Activated naive CD4-positive, alpha-beta T cell treated with anti-CD3 and anti-CD28 coated beads for 36 hours (primary cell): ENCODE results near the gene TRIM63. TPM values are rescaled to one million over a fixed set of nuclear protein-coding genes. Genes with fewer than 3 reads are reported as not detected.
"Not testable (repeated sequence)": the region's sequence is repeated elsewhere in the genome, so short reads cannot be mapped to it uniquely, and the experiment has no call there.

ENCODE experiments used
- CTCF ChIA-PET: fragments of 350-600 bp; sonication (Branson Sonifier 250); formaldehyde crosslinking; loops from one replicate; lab custom pipeline; 2021; ENCODE audit warnings: antibody characterized with exemption; lab: Charles Lee
- DNase-seq: peaks from one replicate; pipeline ENCODE4 v3.0.0-alpha.2; 2020
- H3K27ac Mint-ChIP-seq: one replicate; pipeline ENCODE4 v1.8.0; 2021; ENCODE audit warnings: mild to moderate bottlenecking, mixed read lengths
- H3K27me3 Mint-ChIP-seq: one replicate; pipeline ENCODE4 v1.8.0; 2021; ENCODE audit warnings: low read depth, mixed read lengths
- H3K36me3 Mint-ChIP-seq: one replicate; pipeline ENCODE4 v1.8.0; 2021; ENCODE audit warnings: low read depth, mixed read lengths
- H3K4me1 Mint-ChIP-seq: one replicate; pipeline ENCODE4 v1.8.0; 2021; ENCODE audit warnings: low read depth, mixed read lengths
- H3K4me3 Mint-ChIP-seq: one replicate; pipeline ENCODE4 v1.8.0; 2021; ENCODE audit warnings: mild to moderate bottlenecking, moderate library complexity, mixed read lengths
- H3K9me3 Mint-ChIP-seq: one replicate; pipeline ENCODE4 v1.8.0; 2021; ENCODE audit warnings: mixed read lengths
- intact Hi-C: fragments of 100-400 bp; cut with micrococcal nuclease; formaldehyde crosslinking; loops from one replicate; pipeline ENCODE4 v1.15.1; 2023
- total RNA-seq, 2 experiments: library from RNA; stranded (reverse); gene quantifications; one replicate each; pipeline ENCODE4 v1.2.3, GENCODE V29; 2021

TRIM63 gene
- total RNA-seq, 2 experiments from 2014 or later = 0.33 to 0.40 TPM

- H3K4me3 Mint-ChIP-seq = no peak overlapping the region
- DNase-seq = no peak
- intact Hi-C loops = loop anchor here (10.0 kb wide), 1 partner anchor 295 kb away; no protein-coding TSS in a partner anchor
- no peaks in the 10 kb centered on the region for H3K9me3 Mint-ChIP-seq
- CTCF ChIA-PET = interaction anchor here (0.6 to 1.7 kb wide), 7 partner anchors 27 to 317 kb away, joined by 3 to 7 read pairs (median 4); partner anchors contain the start of gene C1orf232
- no peaks in the 10 kb centered on the region for H3K4me1 Mint-ChIP-seq
- H3K27me3 Mint-ChIP-seq = no peaks in the 10 kb centered on the region
- H3K36me3 Mint-ChIP-seq = no peaks in the 10 kb centered on the region
- no peak overlapping the region for H3K27ac Mint-ChIP-seq
These were observed 32.4 kb upstream of the TRIM63 start for GRCh38 chr1:26099780-26100179.

- H3K4me1 Mint-ChIP-seq = no peaks in the 10 kb centered on the region
- CTCF ChIA-PET = interaction anchor here (1.0 kb wide), 1 partner anchor 9 kb away, joined by 3 read pairs; no protein-coding TSS in a partner anchor
- no peak overlapping the region for H3K27ac Mint-ChIP-seq
- H3K36me3 Mint-ChIP-seq = no peaks in the 10 kb centered on the region
- intact Hi-C loops = no loop called here
- H3K27me3 Mint-ChIP-seq = no peaks in the 10 kb centered on the region
- H3K4me3 Mint-ChIP-seq = no peak overlapping the region
- no peaks in the 10 kb centered on the region for H3K9me3 Mint-ChIP-seq
- no peak for DNase-seq
These were observed 31.2 kb upstream of the TRIM63 start for GRCh38 chr1:26098602-26099001.

GRCh38 chr1:26097696-26098095, 30.3 kb upstream of the TRIM63 start:
- Mint-ChIP-seq H3K9me3 (no peaks in the 10 kb centered on the region), H3K27me3 (peaks cover 3% of the 10 kb centered on the region), H3K4me3 (no peak overlapping the region), H3K36me3 (no peaks in the 10 kb centered on the region), H3K4me1 (no peaks in the 10 kb centered on the region), H3K27ac (no peak overlapping the region)
- intact Hi-C loops = no loop called here
- CTCF ChIA-PET = interaction anchor here (2.0 kb wide), 1 partner anchor 47 kb away, joined by 9 read pairs; no protein-coding TSS in a partner anchor
- DNase-seq = no peak

- Mint-ChIP-seq H3K27ac (no peak overlapping the region), H3K27me3 (peaks cover 7% of the 10 kb centered on the region), H3K4me3 (no peak overlapping the region), H3K4me1 (no peaks in the 10 kb centered on the region), H3K9me3 (no peaks in the 10 kb centered on the region), H3K36me3 (no peaks in the 10 kb centered on the region)
- no peak for DNase-seq
- CTCF ChIA-PET = interaction anchor here (2.0 kb wide), 1 partner anchor 49 kb away, joined by 9 read pairs; no protein-coding TSS in a partner anchor
- intact Hi-C loops = no loop called here
These were observed 29.0 kb upstream of the TRIM63 start for GRCh38 chr1:26096471-26096870.

- CTCF ChIA-PET = no interaction called here
- DNase-seq = no peak
- intact Hi-C loops = no loop called here
- no peak overlapping the region for H3K4me3 Mint-ChIP-seq
- H3K9me3 Mint-ChIP-seq = no peaks in the 10 kb centered on the region
- no peak overlapping the region for H3K27ac Mint-ChIP-seq
- H3K36me3 Mint-ChIP-seq = no peaks in the 10 kb centered on the region
- peaks cover 13% of the 10 kb centered on the region for H3K27me3 Mint-ChIP-seq
- no peaks in the 10 kb centered on the region for H3K4me1 Mint-ChIP-seq
These were observed 27.4 kb upstream of the TRIM63 start for GRCh38 chr1:26094677-26095383.

- DNase-seq = no peak
- H3K27ac Mint-ChIP-seq = no peak overlapping the region
- CTCF ChIA-PET = no interaction called here
- H3K36me3 Mint-ChIP-seq = no peaks in the 10 kb centered on the region
- intact Hi-C loops = no loop called here
- H3K9me3 Mint-ChIP-seq = no peaks in the 10 kb centered on the region
- H3K4me3 Mint-ChIP-seq = no peak overlapping the region
- peaks cover 13% of the 10 kb centered on the region for H3K27me3 Mint-ChIP-seq
- no peaks in the 10 kb centered on the region for H3K4me1 Mint-ChIP-seq
These were observed 26.7 kb upstream of the TRIM63 start for GRCh38 chr1:26094076-26094669.

GRCh38 chr1:26093569-26093968, 26.1 kb upstream of the TRIM63 start:
- CTCF ChIA-PET, H3K4me1 Mint-ChIP-seq, H3K4me3 Mint-ChIP-seq, H3K9me3 Mint-ChIP-seq, H3K36me3 Mint-ChIP-seq, DNase-seq, H3K27ac Mint-ChIP-seq, intact Hi-C loops: not testable (repeated sequence)
- H3K27me3 Mint-ChIP-seq = peaks cover 13% of the 10 kb centered on the region

- intact Hi-C loops = no loop called here
- Mint-ChIP-seq H3K4me3 (no peak overlapping the region), H3K4me1 (no peaks in the 10 kb centered on the region), H3K36me3 (no peaks in the 10 kb centered on the region), H3K27me3 (peaks cover 13% of the 10 kb centered on the region), H3K27ac (no peak overlapping the region), H3K9me3 (no peaks in the 10 kb centered on the region)
- DNase-seq = no peak
- CTCF ChIA-PET = no interaction called here
These were observed 25.0 kb upstream of the TRIM63 start for GRCh38 chr1:26092422-26092821.

GRCh38 chr1:26090893-26091292, 23.5 kb upstream of the TRIM63 start:
- no peak overlapping the region for H3K4me3 Mint-ChIP-seq
- H3K27me3 Mint-ChIP-seq = peaks cover 13% of the 10 kb centered on the region
- intact Hi-C loops = no loop called here
- H3K27ac Mint-ChIP-seq = no peak overlapping the region
- H3K4me1 Mint-ChIP-seq = no peaks in the 10 kb centered on the region
- CTCF ChIA-PET = interaction anchor here (1.2 to 1.6 kb wide), 4 partner anchors 13 to 55 kb away, joined by 3 to 7 read pairs (median 4); no protein-coding TSS in a partner anchor
- H3K9me3 Mint-ChIP-seq = no peaks in the 10 kb centered on the region
- no peaks in the 10 kb centered on the region for H3K36me3 Mint-ChIP-seq
- no peak for DNase-seq

- H3K36me3 Mint-ChIP-seq = no peaks in the 10 kb centered on the region
- H3K27ac Mint-ChIP-seq = no peak overlapping the region
- no peak for DNase-seq
- H3K4me3 Mint-ChIP-seq = no peak overlapping the region
- H3K9me3 Mint-ChIP-seq = no peaks in the 10 kb centered on the region
- intact Hi-C loops = no loop called here
- no peaks in the 10 kb centered on the region for H3K4me1 Mint-ChIP-seq
- CTCF ChIA-PET = no interaction called here
- peaks cover 16% of the 10 kb centered on the region for H3K27me3 Mint-ChIP-seq
These were observed 21.7 kb upstream of the TRIM63 start for GRCh38 chr1:26089125-26089524.

GRCh38 chr1:26084844-26085243, 17.4 kb upstream of the TRIM63 start:
- CTCF ChIA-PET = interaction anchor here (1.5 to 3.8 kb wide), 2 partner anchors 49 to 61 kb away, joined by 4 to 11 read pairs; no protein-coding TSS in a partner anchor
- H3K9me3 Mint-ChIP-seq = no peaks in the 10 kb centered on the region

GRCh38 chr1:26084091-26084561, 16.7 kb upstream of the TRIM63 start:
- intact Hi-C loops = no loop called here
- Mint-ChIP-seq H3K27ac (no peak overlapping the region), H3K4me1 (no peaks in the 10 kb centered on the region), H3K4me3 (no peak overlapping the region), H3K9me3 (no peaks in the 10 kb centered on the region), H3K27me3 (peaks cover 4% of the 10 kb centered on the region), H3K36me3 (no peaks in the 10 kb centered on the region)
- CTCF ChIA-PET = interaction anchor here (1.0 to 3.8 kb wide), 2 partner anchors 61 kb away, joined by 5 to 11 read pairs; no protein-coding TSS in a partner anchor
- no peak for DNase-seq

More at GRCh38 chr1:26084844-26085243, 17.4 kb upstream of the TRIM63 start:
- no peak overlapping the region for H3K4me3 Mint-ChIP-seq
- no peaks in the 10 kb centered on the region for H3K4me1 Mint-ChIP-seq
- H3K36me3 Mint-ChIP-seq = no peaks in the 10 kb centered on the region
- no peak overlapping the region for H3K27ac Mint-ChIP-seq
- intact Hi-C loops = no loop called here
- DNase-seq = no peak
- peaks cover 4% of the 10 kb centered on the region for H3K27me3 Mint-ChIP-seq
